MCF 10A (cell line): Measurements from ENCODE around the gene MEI4. TPM values are rescaled to one million over a fixed set of nuclear protein-coding genes. Genes with fewer than 3 reads are reported as not detected.
A peak's percentile ranks its signal among the peaks of the same experiment; 100 is the strongest.

Experiments used
- BruUV-seq: library from RNA; stranded (reverse); fragments of 400-500 nt; replicated peaks from 2 replicates; lab custom pipeline; 2021; lab: Mats Ljungman, UMichigan
- CTCF ChIA-PET: fragments of 300-600 bp; sonication (Branson Sonifier 250); formaldehyde crosslinking; extraction: SDS; loops from one replicate; lab custom pipeline; 2021; ENCODE audit warnings: antibody characterized with exemption, inconsistent platforms; lab: Yijun Ruan, JAX
- POLR2A ChIA-PET: fragments of 300-600, 350-650 bp; sonication (Branson Sonifier 250); formaldehyde crosslinking; extraction: SDS; loops from one replicate; lab custom pipeline; 2020; ENCODE audit warnings: antibody characterized with exemption, inconsistent platforms; lab: Yijun Ruan, JAX
- DNase-seq: peaks from one replicate; pipeline ENCODE4 v3.0.0-alpha.2; 2018; ENCODE audit not compliant: unreplicated experiment
- H3K27ac Mint-ChIP-seq: one replicate; pipeline ENCODE4 v1.8.0; 2022; ENCODE audit warnings: mild to moderate bottlenecking, low read depth, mixed read lengths; ENCODE audit not compliant: unreplicated experiment
- H3K27me3 Mint-ChIP-seq: one replicate; pipeline ENCODE4 v1.8.0; 2022; ENCODE audit warnings: mixed read lengths; ENCODE audit not compliant: insufficient read depth, unreplicated experiment
- H3K36me3 Mint-ChIP-seq: one replicate; pipeline ENCODE4 v1.8.0; 2022; ENCODE audit warnings: mild to moderate bottlenecking, moderate library complexity, mixed read lengths; ENCODE audit not compliant: insufficient read depth, unreplicated experiment
- H3K4me1 Mint-ChIP-seq: one replicate; pipeline ENCODE4 v1.8.0; 2022; ENCODE audit warnings: mixed read lengths; ENCODE audit not compliant: insufficient read depth, unreplicated experiment
- H3K4me3 Mint-ChIP-seq: one replicate; pipeline ENCODE4 v1.8.0; 2022; ENCODE audit warnings: mild to moderate bottlenecking, moderate library complexity, mixed read lengths; ENCODE audit not compliant: unreplicated experiment
- H3K9me3 Mint-ChIP-seq: one replicate; pipeline ENCODE4 v1.8.0; 2022; ENCODE audit warnings: mixed read lengths; ENCODE audit not compliant: unreplicated experiment
- CTCF ChIP-seq: fragments of 200-600 bp; IDR thresholded peaks from one replicate; pipeline ENCODE4 v1.8.0; 2022; ENCODE audit warnings: antibody characterized with exemption, mild to moderate bottlenecking; ENCODE audit not compliant: unreplicated experiment
- intact Hi-C: fragments of 100-400 bp; cut with micrococcal nuclease; formaldehyde crosslinking; loops from 2 replicates; pipeline ENCODE4 v1.14.1; 2022
- total RNA-seq: library from RNA; stranded (reverse); gene quantifications from 2 replicates; pipeline ENCODE4 v1.2.3, GENCODE V29; 2022

The MEI4 gene
- total RNA-seq, 1 experiment from 2014 or later, result not detected

DNA sequence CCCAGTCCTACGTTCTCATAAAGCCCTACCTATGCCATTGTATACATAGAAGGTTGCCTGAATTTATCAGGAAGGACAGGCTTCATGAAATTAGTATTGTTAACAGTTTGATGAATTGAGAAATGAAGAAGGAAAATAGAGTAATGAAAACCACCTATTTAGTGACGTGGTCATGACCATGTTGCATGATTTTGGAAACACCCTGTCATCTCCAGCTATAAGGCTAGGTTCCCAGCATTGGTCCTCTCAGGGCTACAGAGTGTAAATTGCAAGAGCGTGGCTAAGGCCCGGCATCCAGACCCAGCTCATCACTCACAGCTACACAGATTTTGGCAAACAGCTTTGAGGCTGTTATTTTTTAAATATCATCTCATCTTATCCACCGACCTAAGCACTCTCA, 203.6 kb downstream of the MEI4 start:
- no TSS peak for BruUV-seq
- ChIA-PET POLR2A (no interaction called here), CTCF (no interaction called here)
- no peaks in the 10 kb centered on the region for H3K9me3 Mint-ChIP-seq
- no peaks in the 10 kb centered on the region for H3K36me3 Mint-ChIP-seq
- no peak overlapping the region for H3K27ac Mint-ChIP-seq
- TF ChIP-seq CTCF, result no peak
- H3K27me3 Mint-ChIP-seq, result no peaks in the 10 kb centered on the region
- intact Hi-C loops, result no loop called here
- no peaks in the 10 kb centered on the region for H3K4me1 Mint-ChIP-seq
- DNase-seq, result no peak
- H3K4me3 Mint-ChIP-seq, result no peak overlapping the region

GRCh38 chr6:77857421-77857820, 204.6 kb downstream of the MEI4 start:
- ChIA-PET POLR2A (interaction anchor here (0.5 to 0.6 kb wide), 2 partner anchors 20 to 108 kb away, joined by 3 to 4 read pairs; no protein-coding TSS in a partner anchor), CTCF (no interaction called here)
- no peak for DNase-seq
- no peak overlapping the region for H3K27ac Mint-ChIP-seq
- H3K27me3 Mint-ChIP-seq, result no peaks in the 10 kb centered on the region
- H3K36me3 Mint-ChIP-seq, result no peaks in the 10 kb centered on the region
- no peaks in the 10 kb centered on the region for H3K9me3 Mint-ChIP-seq
- TF ChIP-seq CTCF, result no peak
- no peak overlapping the region for H3K4me3 Mint-ChIP-seq
- intact Hi-C loops, result no loop called here
- no TSS peak for BruUV-seq
- H3K4me1 Mint-ChIP-seq, result no peaks in the 10 kb centered on the region

DNA sequence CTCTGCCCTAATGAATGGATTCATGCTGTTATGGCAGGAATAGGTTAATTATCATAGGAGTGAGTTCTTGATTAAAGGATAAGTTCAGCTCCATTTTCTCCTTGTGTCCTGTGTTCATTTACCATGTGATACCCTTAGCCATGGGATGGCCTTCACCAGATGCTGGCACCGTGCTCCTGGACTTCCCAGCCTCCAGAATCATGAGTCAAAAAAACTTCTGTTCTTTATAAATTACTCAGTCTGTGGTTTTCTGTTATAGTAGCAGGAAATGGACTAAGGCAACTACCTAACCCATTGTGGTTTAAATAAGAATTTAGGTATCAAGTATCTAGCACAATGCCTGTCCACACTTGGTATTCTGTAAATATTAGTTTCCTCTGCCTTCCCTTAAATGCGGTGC, 223.5 kb downstream of the MEI4 start:
- H3K4me1 Mint-ChIP-seq, result peaks cover 1% of the 10 kb centered on the region
- BruUV-seq, result no TSS peak
- intact Hi-C loops, result no loop called here
- H3K27me3 Mint-ChIP-seq, result no peaks in the 10 kb centered on the region
- POLR2A ChIA-PET, result no interaction called here
- TF ChIP-seq CTCF, result no peak
- no peak for DNase-seq
- no peaks in the 10 kb centered on the region for H3K9me3 Mint-ChIP-seq
- H3K4me3 Mint-ChIP-seq, result no peak overlapping the region
- no peaks in the 10 kb centered on the region for H3K36me3 Mint-ChIP-seq
- H3K27ac Mint-ChIP-seq, result no peak overlapping the region
- CTCF ChIA-PET, result no interaction called here

- intact Hi-C loops, result no loop called here
- no TSS peak for BruUV-seq
- no peaks in the 10 kb centered on the region for H3K9me3 Mint-ChIP-seq
Measured at GRCh38 chr6:77879527-77879926, 226.7 kb downstream of the MEI4 start.

More at GRCh38 chr6:77879527-77879926, 226.7 kb downstream of the MEI4 start:
- no peaks in the 10 kb centered on the region for H3K36me3 Mint-ChIP-seq
- POLR2A ChIA-PET, result no interaction called here
- no peak overlapping the region for H3K4me3 Mint-ChIP-seq
- H3K27ac Mint-ChIP-seq, result peak overlapping the region; percentile 2
- CTCF ChIA-PET, result interaction anchor here (0.8 kb wide), 1 partner anchor 986 kb away, joined by 4 read pairs; no protein-coding TSS in a partner anchor
- no peak for TF ChIP-seq CTCF
- H3K27me3 Mint-ChIP-seq, result no peaks in the 10 kb centered on the region
- peaks cover 13% of the 10 kb centered on the region for H3K4me1 Mint-ChIP-seq
- no peak for DNase-seq
